HK-2 (cell line): ENCODE measurements around the gene MAST3.
A peak's percentile ranks its signal among the peaks of the same experiment; 100 is the strongest.
"Not testable (repeated sequence)": the region's sequence is repeated elsewhere in the genome, so short reads cannot be mapped to it uniquely, and the experiment has no call there.

ENCODE experiments used
- DNase-seq: peaks from one replicate; pipeline ENCODE4 v3.0.0-alpha.2; 2018; ENCODE audit not compliant: unreplicated experiment

The MAST3 gene

GRCh38 chr19:18137657-18138339, 40.2 kb downstream of the MAST3 start:
- DNase-seq, result no peak

GRCh38 chr19:18140473-18140872, 42.9 kb downstream of the MAST3 start:
- no peak for DNase-seq

- no peak for DNase-seq
Observed at GRCh38 chr19:18141031-18141430, 43.5 kb downstream of the MAST3 start.

DNA sequence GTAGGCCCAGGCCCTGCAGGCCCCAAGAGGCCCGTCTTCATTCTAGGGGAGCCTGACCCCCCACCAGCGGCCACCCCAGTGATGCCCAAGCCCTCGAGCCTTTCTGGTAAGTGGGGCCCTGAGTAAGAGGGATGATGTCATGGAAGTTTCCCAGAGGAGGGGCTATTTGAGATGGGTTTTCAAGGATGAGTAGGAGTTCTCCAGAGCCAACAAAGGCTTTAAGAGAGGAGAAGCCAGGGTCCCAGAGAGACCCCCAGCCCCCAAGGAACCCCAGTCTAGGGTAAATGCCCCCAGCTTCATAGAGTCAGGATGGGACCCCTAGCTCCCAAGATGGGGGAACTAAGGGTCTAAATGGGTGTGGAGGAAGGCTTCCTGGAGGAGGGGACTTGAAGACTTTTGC, 46.3 kb downstream of the MAST3 start:
- DNase-seq, result no peak

DNA sequence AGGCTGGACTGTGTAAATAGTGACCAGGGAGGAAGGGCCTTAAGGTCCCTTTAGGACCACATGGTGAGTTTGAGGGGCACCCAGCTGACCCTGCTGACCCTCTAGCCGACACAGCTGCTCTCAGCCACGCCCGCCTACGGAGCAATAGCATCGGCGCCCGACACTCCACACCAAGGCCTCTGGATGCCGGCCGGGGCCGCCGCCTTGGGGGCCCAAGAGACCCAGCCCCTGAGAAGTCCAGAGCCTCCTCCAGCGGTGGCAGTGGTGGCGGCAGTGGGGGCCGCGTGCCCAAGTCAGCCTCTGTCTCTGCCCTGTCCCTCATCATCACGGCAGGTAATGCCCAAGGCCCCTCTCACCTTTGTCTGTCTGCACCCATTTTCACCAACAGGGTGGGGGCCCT, 46.8 kb downstream of the MAST3 start:
- DNase-seq, result no peak

- no peak for DNase-seq
Observed at GRCh38 chr19:18144906-18145305, 47.3 kb downstream of the MAST3 start.

DNA sequence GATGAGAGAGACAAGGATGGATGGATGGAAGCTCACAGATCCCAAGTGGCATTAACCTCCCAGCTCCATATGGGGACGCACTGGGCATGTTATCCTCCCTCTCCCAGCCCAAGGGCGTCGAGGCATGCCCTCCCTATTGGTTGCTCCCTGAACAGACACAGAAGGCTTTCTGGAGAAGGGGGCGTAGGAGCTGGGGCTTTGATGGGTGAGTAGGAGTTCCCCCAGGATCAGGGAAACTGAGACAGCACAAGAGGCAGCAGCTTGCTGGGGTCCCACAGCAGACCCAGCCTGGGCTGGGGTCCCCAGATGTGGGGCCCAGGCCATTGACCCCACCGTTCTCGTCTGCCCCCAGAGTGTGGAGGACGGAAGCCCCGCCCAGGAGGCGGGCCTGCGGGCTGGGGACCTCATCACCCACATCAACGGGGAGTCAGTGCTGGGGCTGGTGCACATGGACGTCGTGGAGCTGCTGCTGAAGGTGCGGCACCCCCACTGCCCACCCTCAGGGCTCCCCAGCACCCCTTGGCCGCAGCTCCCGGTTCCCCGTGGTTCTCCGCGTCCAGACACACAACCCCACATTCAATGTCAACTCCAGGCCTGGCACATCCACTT, 47.9 kb downstream of the MAST3 start:
- no peak for DNase-seq

- DNase-seq, result no peak
Observed at GRCh38 chr19:18147396-18147795, 49.8 kb downstream of the MAST3 start.

DNA sequence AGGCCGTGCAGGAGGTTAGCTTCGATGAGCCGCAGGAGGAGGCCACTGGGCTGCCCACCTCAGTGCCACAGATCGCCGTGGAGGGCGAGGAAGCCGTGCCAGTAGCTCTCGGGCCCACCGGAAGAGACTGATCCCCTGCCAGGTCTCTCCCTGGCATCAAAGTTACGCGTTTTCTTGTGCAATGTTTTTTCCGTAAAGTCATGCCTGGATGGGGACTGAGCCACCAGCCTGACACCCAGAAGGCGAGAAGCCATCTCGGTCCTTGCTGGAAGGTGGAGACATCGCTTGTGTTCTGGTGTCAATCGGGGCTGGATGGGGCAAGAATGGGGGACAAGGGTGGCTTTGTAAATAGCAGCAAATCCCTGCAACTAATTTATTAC, 52.0 kb downstream of the MAST3 start:
- no peak for DNase-seq

- no peak for DNase-seq
Observed at GRCh38 chr19:18150776-18151624, 53.4 kb downstream of the MAST3 start.

DNA sequence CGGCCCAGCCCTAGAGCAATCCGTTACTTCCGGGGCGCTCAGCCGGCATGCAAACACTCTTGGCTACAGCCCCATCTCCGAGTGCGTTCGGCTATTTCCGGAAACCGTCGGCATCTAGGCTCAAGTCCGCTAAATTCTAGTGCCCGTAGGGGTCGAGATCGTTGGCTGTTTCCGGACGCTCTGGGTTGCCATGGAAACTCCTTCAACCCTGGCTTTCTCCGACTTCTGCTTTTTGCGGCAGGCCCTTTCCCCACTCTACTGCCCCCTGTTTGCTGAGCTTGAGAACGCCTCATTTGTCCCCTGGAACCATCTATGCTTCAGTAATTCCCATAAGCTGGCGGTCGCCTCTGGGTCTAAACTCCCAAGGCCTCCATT, 54.9 kb downstream of the MAST3 start:
- DNase-seq, result peak; percentile 98

GRCh38 chr19:18152817-18153555, 55.4 kb downstream of the MAST3 start, which contains the start of gene PIK3R2:
TSS of gene PIK3R2 (plus strand) at chr19:18153163. CDS start at chr19:18155880, 2,717 bp downstream.
- DNase-seq, result peak; percentile 99

- no peak for DNase-seq
Observed at GRCh38 chr19:18153556-18154134, 56.1 kb downstream of the MAST3 start.

GRCh38 chr19:18155095-18156087, 57.8 kb downstream of the MAST3 start:
- DNase-seq, result no peak

GRCh38 chr19:18156268-18156667, 58.7 kb downstream of the MAST3 start:
- no peak for DNase-seq

DNA sequence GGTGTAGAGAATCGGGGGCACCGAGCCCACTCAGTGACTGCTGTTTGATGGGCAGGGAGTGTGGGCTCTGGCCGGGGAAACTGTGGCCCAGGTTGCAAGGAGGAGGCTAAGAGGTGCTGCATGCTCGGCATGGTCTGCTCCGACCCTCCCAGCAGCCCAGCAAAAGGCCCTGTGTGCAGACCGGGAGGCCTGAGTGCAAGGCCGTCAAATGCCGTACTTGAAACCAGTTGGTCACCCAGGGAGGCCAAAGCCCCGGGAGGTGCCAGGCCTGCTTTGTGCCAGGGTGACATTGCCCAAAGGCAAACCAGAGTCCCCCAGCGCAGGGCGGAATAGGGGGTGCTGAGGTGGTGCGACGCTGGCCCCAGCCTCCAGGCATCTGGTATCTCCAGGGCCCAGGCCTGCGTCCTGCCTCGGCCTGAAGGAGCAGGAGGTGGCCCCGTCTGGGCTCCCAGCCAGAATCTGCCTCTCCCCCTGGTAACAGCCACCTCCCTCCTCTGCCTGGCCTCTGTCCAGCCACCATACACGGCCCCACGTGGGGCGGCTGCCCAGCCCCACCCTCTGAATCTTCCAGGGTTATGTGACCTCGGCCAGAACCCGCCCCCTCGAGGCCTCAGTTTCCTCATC, 59.4 kb downstream of the MAST3 start:
- DNase-seq, result peak; percentile 82

- DNase-seq, result no peak
Observed at GRCh38 chr19:18157465-18158063, 60.0 kb downstream of the MAST3 start.

DNA sequence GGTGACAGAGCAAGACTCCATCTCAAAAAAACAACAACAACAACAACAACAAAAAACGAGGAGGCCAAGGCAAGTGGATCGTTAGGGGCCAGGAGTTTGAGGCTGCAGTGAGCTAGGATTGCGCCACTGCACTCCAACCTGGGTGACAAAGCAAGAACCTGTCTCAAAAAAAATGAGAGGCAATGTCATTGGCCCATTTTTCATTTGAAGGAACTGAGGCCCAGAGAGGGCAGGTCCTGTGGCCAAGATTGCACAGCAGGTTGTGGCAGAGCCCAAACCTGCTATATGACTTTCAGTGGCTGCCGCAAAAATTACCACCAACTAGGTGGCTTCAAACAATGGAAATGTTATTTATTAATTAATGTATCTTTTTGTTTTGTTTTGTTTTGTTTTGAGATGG, 60.9 kb downstream of the MAST3 start:
- no peak for DNase-seq

DNA sequence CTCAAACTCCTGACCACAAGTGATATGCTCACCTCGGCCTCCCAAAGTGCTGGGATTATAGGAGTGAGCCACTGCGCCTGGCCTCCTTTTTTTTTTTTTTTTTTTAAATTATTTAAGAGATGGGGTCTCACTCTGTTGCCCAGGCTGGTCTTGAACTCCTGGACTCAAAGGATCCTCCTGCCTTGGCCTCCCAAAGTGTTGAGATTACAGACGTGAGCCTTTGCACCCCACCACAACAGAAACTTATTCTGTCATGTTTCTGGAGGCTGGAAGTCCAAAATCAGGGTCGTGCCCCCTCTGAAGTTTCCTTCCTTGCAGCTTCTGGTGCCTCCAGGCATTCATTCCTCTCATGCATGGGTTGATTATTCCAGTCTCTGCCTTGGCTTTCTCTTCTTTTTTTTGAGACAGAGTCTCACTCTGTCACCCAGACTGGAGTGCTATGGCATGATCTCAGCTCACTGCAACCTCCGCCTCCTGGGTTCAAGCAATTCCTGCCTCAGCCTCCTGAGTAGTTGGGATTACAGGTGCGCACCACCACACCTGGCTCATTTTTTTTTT, 61.6 kb downstream of the MAST3 start:
- not testable (repeated sequence) for DNase-seq
